CD4-positive, CD25-positive, alpha-beta regulatory T cell (primary cell): ENCODE results near the gene MAL. TPM values are rescaled to one million over a fixed set of nuclear protein-coding genes. Genes with fewer than 3 reads are reported as not detected.

Experiments
- ATAC-seq, 2 donors: fragments of 150-1000 bp; cut with Tn5 transposase; one replicate each; pipeline ENCODE4 v1.10.0; 2021; ENCODE audit warnings: low read depth in 2 of 2, moderate number of reproducible peaks in 2 of 2, moderate library complexity in 1 of 2
- DNase-seq, 3 donors: peaks; one replicate each; pipeline versions ENCODE4 v3.0.0 to v3.0.0-alpha.2; 2012 to 2022; ENCODE audit warnings: mixed read lengths in 1 of 3
- H3K27ac ChIP-seq: one replicate; pipeline ENCODE4 v1.7.0; 2013; ENCODE audit warnings: mild to moderate bottlenecking, low read length; ENCODE audit not compliant: insufficient read depth, poor library complexity, severe bottlenecking
- H3K27me3 ChIP-seq: one replicate; pipeline ENCODE4 v1.7.0; 2013; ENCODE audit warnings: low read length; ENCODE audit not compliant: control insufficient read depth, insufficient read depth
- H3K36me3 ChIP-seq: one replicate; pipeline ENCODE4 v1.7.0; 2013; ENCODE audit warnings: mild to moderate bottlenecking, low read length, moderate library complexity; ENCODE audit not compliant: control insufficient read depth, insufficient read depth
- H3K4me1 ChIP-seq: 2 replicates; pipeline ENCODE4 v1.7.0; 2013; ENCODE audit warnings: mild to moderate bottlenecking, low read length; ENCODE audit not compliant: insufficient read depth, control insufficient read depth, poor library complexity, severe bottlenecking
- H3K4me3 ChIP-seq: one replicate; pipeline ENCODE4 v1.7.0; 2013; ENCODE audit warnings: low read depth, mild to moderate bottlenecking, low read length, moderate library complexity
- H3K9me3 ChIP-seq, 2 experiments: 1 replicate in 1 of 2; 2 replicates in 1 of 2; pipeline ENCODE4 v1.7.0; 2013; ENCODE audit warnings: low read length in 2 of 2, mild to moderate bottlenecking in 1 of 2, moderate library complexity in 1 of 2; ENCODE audit not compliant: control insufficient read depth in 2 of 2
- H3K27ac Mint-ChIP-seq, 3 donors: one replicate each; pipeline ENCODE4 v1.8.0; 2020 to 2022; ENCODE audit warnings: mild to moderate bottlenecking in 3 of 3, mixed read lengths in 3 of 3, moderate library complexity in 2 of 3
- H3K27me3 Mint-ChIP-seq: one replicate; pipeline ENCODE4 v1.8.0; 2022; ENCODE audit warnings: mild to moderate bottlenecking, mixed read lengths
- H3K36me3 Mint-ChIP-seq: one replicate; pipeline ENCODE4 v1.8.0; 2020; ENCODE audit warnings: mixed read lengths
- H3K4me1 Mint-ChIP-seq, 4 donors: one replicate each; pipeline ENCODE4 v1.8.0; 2020 to 2022; ENCODE audit warnings: mixed read lengths in 4 of 4, mild to moderate bottlenecking in 1 of 4
- H3K4me3 Mint-ChIP-seq, 4 donors: one replicate each; pipeline ENCODE4 v1.8.0; 2020 to 2022; ENCODE audit warnings: mild to moderate bottlenecking in 4 of 4, mixed read lengths in 4 of 4, moderate library complexity in 3 of 4
- H3K9me3 Mint-ChIP-seq, 7 donors: one replicate each; pipeline ENCODE4 v1.8.0; 2020 to 2022; ENCODE audit warnings: mixed read lengths in 7 of 7, mild to moderate bottlenecking in 3 of 7, moderate library complexity in 2 of 7
- polyA plus RNA-seq, 4 donors: library from polyadenylated mRNA; unstranded; fragments of 300-500 nt; fragmentation: Illumina TruSeq; gene quantifications; one replicate each; pipeline ENCODE4 v1.2.3, GENCODE V29; 2021
- total RNA-seq: library from RNA; stranded (reverse); gene quantifications from one replicate; pipeline ENCODE4 v1.2.3, GENCODE V29; 2022

The MAL gene
- total and polyA plus RNA-seq, 5 donors from 2014 or later, result 130 to 263 (median 191) TPM

- Mint-ChIP-seq H3K4me3 (peak overlapping the region in 1 of 4 donors; percentile 67), H3K27ac (peak overlapping the region; percentile 57 to 72 (median 68)), H3K36me3 (peaks cover 22% of the 10 kb centered on the region), H3K27me3 (no peaks in the 10 kb centered on the region), H3K9me3 (no peaks in the 10 kb centered on the region), H3K4me1 (peaks cover 10 to 98% (median 30%) of the 10 kb centered on the region in 4 donors)
- Histone ChIP-seq H3K36me3 (peaks cover 3% of the 10 kb centered on the region), H3K4me3 (no peak overlapping the region), H3K27me3 (no peaks in the 10 kb centered on the region), H3K4me1 (peaks cover 44% of the 10 kb centered on the region), H3K27ac (no peak overlapping the region), H3K9me3 (no peaks in the 10 kb centered on the region)
- no peak for DNase-seq
- ATAC-seq, result peak in 1 of 2 donors; percentile 9
These were observed 18.0 kb downstream of the MAL start for GRCh38 chr2:95043300-95044093.

- ATAC-seq, result no peak
- Mint-ChIP-seq H3K4me3 (no peak overlapping the region), H3K27ac (peak overlapping the region; percentile 22 to 69 (median 27)), H3K4me1 (peaks cover 10 to 93% (median 28%) of the 10 kb centered on the region in 4 donors), H3K27me3 (no peaks in the 10 kb centered on the region), H3K36me3 (peaks cover 18% of the 10 kb centered on the region), H3K9me3 (no peaks in the 10 kb centered on the region)
- DNase-seq, result no peak
- no peaks in the 10 kb centered on the region for H3K9me3 ChIP-seq
- peaks cover 49% of the 10 kb centered on the region for H3K4me1 ChIP-seq
- H3K4me3 ChIP-seq, result no peak overlapping the region
- no peaks in the 10 kb centered on the region for H3K27me3 ChIP-seq
- peaks cover 3% of the 10 kb centered on the region for H3K36me3 ChIP-seq
- H3K27ac ChIP-seq, result no peak overlapping the region
These were observed 19.1 kb downstream of the MAL start for GRCh38 chr2:95044601-95045000.

- H3K4me1 Mint-ChIP-seq, result peaks cover 9 to 90% (median 26%) of the 10 kb centered on the region in 4 donors
- Histone ChIP-seq H3K27ac (no peak overlapping the region), H3K4me1 (peaks cover 48% of the 10 kb centered on the region), H3K4me3 (no peak overlapping the region), H3K9me3 (no peaks in the 10 kb centered on the region), H3K27me3 (no peaks in the 10 kb centered on the region), H3K36me3 (peaks cover 12% of the 10 kb centered on the region)
- H3K9me3 Mint-ChIP-seq, result no peaks in the 10 kb centered on the region
- no peak overlapping the region for H3K4me3 Mint-ChIP-seq
- H3K27me3 Mint-ChIP-seq, result no peaks in the 10 kb centered on the region
- peak overlapping the region; percentile 35 to 90 (median 63) for H3K27ac Mint-ChIP-seq
- peaks cover 35% of the 10 kb centered on the region for H3K36me3 Mint-ChIP-seq
- DNase-seq, result no peak
- no peak for ATAC-seq
These were observed 21.0 kb downstream of the MAL start for GRCh38 chr2:95046371-95047112.

GRCh38 chr2:95047629-95048510 is 22.4 kb downstream of the MAL start:
- H3K4me3 Mint-ChIP-seq, result no peak overlapping the region

GRCh38 chr2:95048825-95049682 is 23.5 kb downstream of the MAL start:
- Mint-ChIP-seq H3K36me3 (peaks cover 44% of the 10 kb centered on the region), H3K4me3 (peak overlapping the region in 1 of 4 donors; percentile 24), H3K9me3 (no peaks in the 10 kb centered on the region), H3K27me3 (no peaks in the 10 kb centered on the region), H3K27ac (peak overlapping the region; percentile 52 to 83 (median 75)), H3K4me1 (peaks cover 7 to 90% (median 21%) of the 10 kb centered on the region in 4 donors)
- Histone ChIP-seq H3K27me3 (no peaks in the 10 kb centered on the region), H3K36me3 (peaks cover 25% of the 10 kb centered on the region), H3K27ac (no peak overlapping the region), H3K9me3 (no peaks in the 10 kb centered on the region), H3K4me1 (peaks cover 36% of the 10 kb centered on the region), H3K4me3 (no peak overlapping the region)
- no peak for DNase-seq
- ATAC-seq, result no peak

More at GRCh38 chr2:95047629-95048510, 22.4 kb downstream of the MAL start:
- H3K27me3 Mint-ChIP-seq, result no peaks in the 10 kb centered on the region
- Histone ChIP-seq H3K36me3 (peaks cover 25% of the 10 kb centered on the region), H3K9me3 (no peaks in the 10 kb centered on the region), H3K27ac (peak overlapping the region; percentile 10), H3K4me3 (no peak overlapping the region), H3K27me3 (no peaks in the 10 kb centered on the region), H3K4me1 (peaks cover 36% of the 10 kb centered on the region)
- H3K9me3 Mint-ChIP-seq, result no peaks in the 10 kb centered on the region
- peaks cover 10 to 90% (median 21%) of the 10 kb centered on the region in 4 donors for H3K4me1 Mint-ChIP-seq
- H3K27ac Mint-ChIP-seq, result peak overlapping the region; percentile 35 to 63 (median 63)
- DNase-seq (no peak), ATAC-seq (no peak)
- peaks cover 43% of the 10 kb centered on the region for H3K36me3 Mint-ChIP-seq

GRCh38 chr2:95049683-95049955 is 24.1 kb downstream of the MAL start:
- Mint-ChIP-seq H3K27me3 (no peaks in the 10 kb centered on the region), H3K4me3 (no peak overlapping the region), H3K9me3 (no peaks in the 10 kb centered on the region), H3K36me3 (peaks cover 40% of the 10 kb centered on the region), H3K4me1 (peaks cover 5 to 90% (median 23%) of the 10 kb centered on the region in 4 donors), H3K27ac (peak overlapping the region in 1 of 3 donors; percentile 46)
- H3K27me3 ChIP-seq, result no peaks in the 10 kb centered on the region
- peaks cover 25% of the 10 kb centered on the region for H3K36me3 ChIP-seq
- H3K4me3 ChIP-seq, result no peak overlapping the region
- H3K9me3 ChIP-seq, result no peaks in the 10 kb centered on the region
- H3K27ac ChIP-seq, result no peak overlapping the region
- peaks cover 42% of the 10 kb centered on the region for H3K4me1 ChIP-seq
- DNase-seq, result no peak
- no peak for ATAC-seq

GRCh38 chr2:95049961-95050360 is 24.5 kb downstream of the MAL start:
- Mint-ChIP-seq H3K4me1 (peaks cover 7 to 89% (median 26%) of the 10 kb centered on the region in 4 donors), H3K27me3 (no peaks in the 10 kb centered on the region), H3K4me3 (no peak overlapping the region)

More at GRCh38 chr2:95049961-95050360, 24.5 kb downstream of the MAL start:
- Histone ChIP-seq H3K27me3 (no peaks in the 10 kb centered on the region), H3K9me3 (no peaks in the 10 kb centered on the region), H3K4me3 (no peak overlapping the region), H3K36me3 (peaks cover 25% of the 10 kb centered on the region), H3K4me1 (peaks cover 45% of the 10 kb centered on the region), H3K27ac (no peak overlapping the region)
- ATAC-seq, result no peak
- Mint-ChIP-seq H3K27ac (peak overlapping the region in 1 of 3 donors; percentile 59), H3K9me3 (no peaks in the 10 kb centered on the region), H3K36me3 (peaks cover 40% of the 10 kb centered on the region)
- DNase-seq, result no peak
